NCI-H510A treated with DMSO at 0.1 percent for 48 hours (cell line): Measurements from ENCODE around the gene SBDS.
"Not testable (repeated sequence)": the region's sequence is repeated elsewhere in the genome, so short reads cannot be mapped to it uniquely, and the experiment has no call there.

Experiments
- DNase-seq: peaks from one replicate; lab custom pipeline; 2025; lab: John Stamatoyannopoulos, UW

Gene SBDS

GRCh38 chr7:66995050-66995776, at the start of gene SBDS:
SBDS (minus strand) TSS chr7:66995586; CDS start chr7:66995417, 169 bp downstream.
- peak; percentile 91 for DNase-seq

GRCh38 chr7:67043559-67043930, 48.2 kb upstream of the SBDS start:
- DNase-seq, result not testable (repeated sequence)

- DNase-seq, result not testable (repeated sequence)
Observed at GRCh38 chr7:67042781-67043558, 47.6 kb upstream of the SBDS start.

- DNase-seq, result not testable (repeated sequence)
Observed at GRCh38 chr7:67040832-67041231, 45.4 kb upstream of the SBDS start.

GRCh38 chr7:67036432-67037395, 41.3 kb upstream of the SBDS start:
- not testable (repeated sequence) for DNase-seq

GRCh38 chr7:67033251-67033650, 37.9 kb upstream of the SBDS start:
- DNase-seq, result no peak

- DNase-seq, result not testable (repeated sequence)
Observed at GRCh38 chr7:67031685-67032084, 36.3 kb upstream of the SBDS start.

- not testable (repeated sequence) for DNase-seq
Observed at GRCh38 chr7:67025459-67025858, 30.1 kb upstream of the SBDS start.

GRCh38 chr7:67022511-67022910, 27.1 kb upstream of the SBDS start:
- DNase-seq, result no peak

- no peak for DNase-seq
Observed at GRCh38 chr7:67021260-67021659, 25.9 kb upstream of the SBDS start.

GRCh38 chr7:67019562-67020390, 24.4 kb upstream of the SBDS start:
- peak; percentile 9 for DNase-seq

GRCh38 chr7:67018940-67019339, 23.6 kb upstream of the SBDS start:
- no peak for DNase-seq

GRCh38 chr7:67017971-67018370, 22.6 kb upstream of the SBDS start:
- not testable (repeated sequence) for DNase-seq

GRCh38 chr7:67014076-67014622, 18.8 kb upstream of the SBDS start:
- DNase-seq, result not testable (repeated sequence)

- not testable (repeated sequence) for DNase-seq
Observed at GRCh38 chr7:67009677-67010076, 14.3 kb upstream of the SBDS start.

- no peak for DNase-seq
Observed at GRCh38 chr7:67008260-67008659, 12.9 kb upstream of the SBDS start.

- no peak for DNase-seq
Observed at GRCh38 chr7:67006965-67007364, 11.6 kb upstream of the SBDS start.

GRCh38 chr7:67004145-67004544, 8.8 kb upstream of the SBDS start:
- not testable (repeated sequence) for DNase-seq

- peak; percentile 7 for DNase-seq
Observed at GRCh38 chr7:67000601-67001258, 5.3 kb upstream of the SBDS start.

GRCh38 chr7:66996444-66997191, 1.2 kb upstream of the SBDS start, which contains the start of gene TYW1:
TYW1 (plus strand) TSS chr7:66996833; CDS start chr7:66996979, 146 bp downstream.
- peak; percentile 82 for DNase-seq
